Panc1 (cell line): ENCODE data around the gene ZNF157. TPM values are rescaled to one million over a fixed set of nuclear protein-coding genes. Genes with fewer than 3 reads are reported as not detected.
"Not testable (repeated sequence)": the region's sequence is repeated elsewhere in the genome, so short reads cannot be mapped to it uniquely, and the experiment has no call there.

ENCODE experiments used
- ATAC-seq: fragments of 200-7000 bp; cut with Tn5 transposase; 2 replicates; pipeline ENCODE4 v1.9.1; 2020; ENCODE audit warnings: mild to moderate bottlenecking, moderate library complexity
- BruUV-seq: library from RNA; stranded (reverse); fragments of 400-500 nt; replicated peaks from 2 replicates; lab custom pipeline; 2021; lab: Mats Ljungman, UMichigan
- CTCF ChIA-PET: fragments of 300-600 bp; sonication (Branson Sonifier 250); formaldehyde crosslinking; loops from one replicate; lab custom pipeline; 2022; ENCODE audit warnings: antibody characterized with exemption; lab: Charles Lee
- POLR2A ChIA-PET: fragments of 300-600 bp; sonication (Branson Sonifier 250); formaldehyde crosslinking; loops from one replicate; lab custom pipeline; 2022; ENCODE audit warnings: antibody characterized with exemption; lab: Charles Lee
- DNase-seq: peaks from one replicate; pipeline ENCODE4 v3.0.0-alpha.2; 2010; ENCODE audit warnings: low read depth, low spot score
- H3K27ac ChIP-seq: 2 replicates; pipeline ENCODE4 v1.5.1; 2011; ENCODE audit warnings: mild to moderate bottlenecking, low read length, inconsistent platforms
- H3K27me3 ChIP-seq: fragments of 200-500 bp; sonication (Bioruptor generic); 2 replicates; pipeline ENCODE4 v1.6.0; 2014; ENCODE audit warnings: low read length, inconsistent platforms; ENCODE audit not compliant: control insufficient read depth, insufficient read depth
- H3K36me3 ChIP-seq: fragments of 200-500 bp; sonication (Bioruptor generic); 2 replicates; pipeline ENCODE4 v1.5.1; 2014; ENCODE audit warnings: inconsistent platforms, mild to moderate bottlenecking, low read length, moderate library complexity; ENCODE audit not compliant: control insufficient read depth, insufficient read depth
- H3K4me1 ChIP-seq: 2 replicates; pipeline ENCODE4 v1.5.1; 2011; ENCODE audit warnings: inconsistent platforms, mild to moderate bottlenecking, low read length, moderate library complexity; ENCODE audit not compliant: control insufficient read depth, insufficient read depth
- H3K4me3 ChIP-seq, 2 experiments: 2 replicates each; pipeline ENCODE4 v1.5.1; 2011 to 2012; ENCODE audit warnings: low read depth in 2 of 2, low read length in 2 of 2, mild to moderate bottlenecking in 2 of 2, inconsistent platforms in 1 of 2, moderate library complexity in 1 of 2
- H3K9me3 ChIP-seq: fragments of 200-500 bp; sonication (Bioruptor generic); 2 replicates; pipeline ENCODE4 v1.5.1; 2014; ENCODE audit warnings: low read depth, mild to moderate bottlenecking, inconsistent platforms, low read length, moderate library complexity; ENCODE audit not compliant: control insufficient read depth, insufficient read depth
- CTCF ChIP-seq: fragments of 450-650 bp; IDR thresholded peaks from 2 replicates; pipeline ENCODE4 v1.5.1; 2017; ENCODE audit warnings: mild to moderate bottlenecking
- POLR2AphosphoS5 ChIP-seq: IDR thresholded peaks from 2 replicates; pipeline ENCODE4 v1.6.1; 2012; ENCODE audit warnings: mild to moderate bottlenecking, low read depth, low read length, moderate library complexity
- REST ChIP-seq, 2 experiments: IDR thresholded peaks; 2 replicates each; pipeline ENCODE4 v1.6.1; 2011 to 2012; ENCODE audit warnings: low read depth in 2 of 2, control low read depth in 1 of 2, low read length in 1 of 2, mild to moderate bottlenecking in 1 of 2, moderate library complexity in 1 of 2; ENCODE audit not compliant: insufficient read depth in 1 of 2
- SIN3A ChIP-seq: IDR thresholded peaks from 2 replicates; pipeline ENCODE4 v1.6.1; 2012; ENCODE audit warnings: low read depth, mild to moderate bottlenecking, low read length, moderate library complexity, borderline replicate concordance; ENCODE audit not compliant: insufficient read depth
- TCF7L2 ChIP-seq: IDR thresholded peaks from 2 replicates; pipeline ENCODE4 v1.6.1; 2011; ENCODE audit warnings: mild to moderate bottlenecking, low read depth, low read length, inconsistent platforms
- in situ Hi-C: cut with HindIII; loops from 2 replicates; pipeline ENCODE4 v1.10.0; 2016; ENCODE audit warnings: low sequenced_read_pairs, low pct_unique_long_range_greater_than_20kb
- intact Hi-C: fragments of 100-400 bp; cut with micrococcal nuclease; formaldehyde crosslinking; loops from one replicate; pipeline ENCODE4 v1.10.0; 2022; ENCODE audit not compliant: unreplicated experiment
- total RNA-seq: library from RNA; stranded (reverse); gene quantifications from one replicate; pipeline ENCODE4 v1.2.1, GENCODE V29; 2021; ENCODE audit not compliant: unreplicated experiment

ZNF157 gene
- total RNA-seq, 1 experiment from 2014 or later = not detected

- H3K27me3 ChIP-seq = no peaks in the 10 kb centered on the region
- no peak overlapping the region for H3K4me3 ChIP-seq
- ATAC-seq (no peak), DNase-seq (no peak)
- BruUV-seq = no TSS peak
- intact Hi-C loops = no loop called here
- TF ChIP-seq SIN3A = no peak
- TF ChIP-seq TCF7L2 = no peak
- no peak for TF ChIP-seq POLR2AphosphoS5
- TF ChIP-seq REST (IDR thresholded peaks at IDR 0.05; ENCODE audit: insufficient read depth in 1 of 2, low read depth in 2 of 2, low read length in 1 of 2) = no peak
- TF ChIP-seq CTCF = no peak
- H3K27ac ChIP-seq = no peak overlapping the region
- no peaks in the 10 kb centered on the region for H3K36me3 ChIP-seq
- CTCF ChIA-PET = no interaction called here
- H3K4me1 ChIP-seq = no peaks in the 10 kb centered on the region
- in situ Hi-C loops = no loop called here
- no peaks in the 10 kb centered on the region for H3K9me3 ChIP-seq
- POLR2A ChIA-PET = no interaction called here
These were observed 48.5 kb upstream of the ZNF157 start for GRCh38 chrX:47321823-47322371.

GRCh38 chrX:47327902-47328301 lies 42.5 kb upstream of the ZNF157 start:
- H3K4me1 ChIP-seq = no peaks in the 10 kb centered on the region
- no peaks in the 10 kb centered on the region for H3K36me3 ChIP-seq
- intact Hi-C loops (no loop called here), in situ Hi-C loops (no loop called here)
- BruUV-seq = no TSS peak
- TF ChIP-seq TCF7L2 (no peak), SIN3A (no peak), REST (IDR thresholded peaks at IDR 0.05; ENCODE audit: insufficient read depth in 1 of 2, low read depth in 2 of 2, low read length in 1 of 2) (no peak), CTCF (no peak), POLR2AphosphoS5 (no peak)
- ChIA-PET CTCF (no interaction called here), POLR2A (no interaction called here)
- ATAC-seq (no peak), DNase-seq (no peak)
- H3K27me3 ChIP-seq = no peaks in the 10 kb centered on the region
- no peaks in the 10 kb centered on the region for H3K9me3 ChIP-seq
- no peak overlapping the region for H3K4me3 ChIP-seq
- no peak overlapping the region for H3K27ac ChIP-seq

- intact Hi-C loops, ATAC-seq, H3K9me3 ChIP-seq, CTCF ChIA-PET, BruUV-seq, POLR2A ChIA-PET, H3K4me3 ChIP-seq, H3K4me1 ChIP-seq, H3K27me3 ChIP-seq, in situ Hi-C loops, H3K27ac ChIP-seq, H3K36me3 ChIP-seq, DNase-seq: not testable (repeated sequence)
These were observed 37.6 kb upstream of the ZNF157 start for GRCh38 chrX:47332729-47333128.
